NCI-H2196 treated with DMSO at 0.1 percent for 48 hours (cell line): ENCODE data around the gene MTOR.

ENCODE experiments used
- DNase-seq: peaks from one replicate; lab custom pipeline; 2025; ENCODE audit not compliant: unreplicated experiment; lab: John Stamatoyannopoulos, UW

The MTOR gene

DNA sequence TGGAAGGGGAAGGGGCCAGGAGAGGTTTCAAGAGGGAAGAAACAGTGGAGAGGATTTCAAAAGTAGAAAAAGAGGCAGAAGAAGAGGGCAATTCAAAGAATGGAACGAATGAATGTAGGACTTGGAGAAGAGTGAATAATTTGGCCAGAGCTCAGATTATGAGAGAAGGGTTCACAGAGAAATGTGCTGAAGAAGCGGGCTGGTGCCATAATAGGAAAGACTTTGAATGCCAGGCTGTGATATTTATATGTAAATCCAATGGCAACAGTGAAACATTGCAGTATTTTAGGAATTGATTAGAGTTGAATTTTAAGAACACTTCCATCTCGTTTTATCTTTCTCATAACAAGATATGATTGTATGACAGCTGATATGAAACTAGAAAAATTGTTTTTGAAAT, 109.2 kb downstream of the MTOR start:
- DNase-seq: no peak

DNA sequence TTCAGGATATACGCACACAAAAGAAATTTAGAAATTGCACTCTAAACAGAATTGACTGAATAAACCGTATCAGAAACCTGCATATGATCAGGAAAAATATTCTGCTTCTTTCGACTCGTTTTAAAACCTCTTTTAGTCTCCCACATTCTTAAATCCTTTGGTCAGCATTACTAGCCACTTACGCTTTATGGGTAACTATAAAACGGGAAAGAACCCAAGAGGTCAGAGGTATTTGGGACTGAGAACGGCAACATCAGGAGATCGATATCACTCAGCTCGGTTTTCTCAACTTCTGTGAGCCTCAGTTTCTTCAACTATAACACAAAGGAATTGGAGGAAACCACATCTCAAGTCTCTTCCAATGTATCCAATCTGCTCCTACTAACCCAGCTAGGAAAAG, 109.6 kb downstream of the MTOR start:
- DNase-seq: no peak

DNA sequence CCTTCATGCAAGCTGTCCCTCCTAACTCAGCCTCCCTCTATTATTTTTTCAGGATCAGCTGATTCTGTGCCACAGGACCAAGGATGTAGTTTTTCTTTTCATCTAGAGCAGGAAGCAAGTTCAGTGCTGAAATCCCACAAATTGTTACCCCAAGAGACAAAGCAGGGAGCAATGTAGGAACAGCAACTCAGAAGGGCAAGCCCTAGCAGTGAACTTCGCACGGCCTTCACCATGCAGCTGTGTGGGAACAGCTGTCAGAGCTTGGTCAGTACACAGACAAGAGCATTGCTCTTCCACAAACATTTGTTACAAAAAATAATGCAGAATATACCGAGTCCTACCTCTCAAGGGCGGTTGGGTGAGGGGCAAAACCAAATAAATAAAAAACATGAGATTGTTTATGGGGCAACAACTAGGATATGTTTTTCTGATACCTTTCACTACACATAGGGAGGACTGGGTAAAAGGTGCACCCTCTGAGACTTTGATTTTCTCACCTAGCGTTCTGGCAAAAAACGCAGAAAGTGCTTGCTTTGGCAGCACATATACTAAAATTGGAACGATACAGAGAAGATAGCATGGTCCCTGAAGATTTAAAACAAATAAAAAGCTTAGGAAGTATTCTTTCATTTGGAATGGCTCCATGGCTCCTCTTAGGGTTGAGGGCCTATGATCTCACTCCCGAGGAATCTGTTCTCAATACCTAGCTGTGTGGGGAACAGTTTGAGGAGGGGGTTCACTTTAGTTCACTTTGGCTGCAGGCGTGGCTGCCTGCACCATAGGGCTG, 110.3 kb downstream of the MTOR start:
- no peak for DNase-seq

DNA sequence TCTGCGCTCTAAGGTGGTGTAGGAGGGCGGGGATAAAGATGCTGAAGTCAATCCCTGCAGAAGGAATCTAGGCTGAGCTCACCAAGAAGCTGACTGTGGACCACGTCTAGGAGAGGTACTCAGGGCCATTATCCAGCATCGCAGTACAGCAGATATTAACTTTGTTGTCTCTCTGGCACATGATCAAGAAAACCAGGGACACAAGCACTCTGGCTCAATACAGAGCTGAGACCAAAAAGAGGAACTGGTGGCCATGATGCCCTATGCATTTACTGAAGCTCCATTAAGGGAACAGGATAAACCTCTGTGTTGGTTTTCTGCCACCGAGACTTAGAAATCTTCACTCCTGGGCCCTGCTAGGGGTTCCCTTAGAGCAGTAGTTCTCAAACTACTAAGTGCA, 111.2 kb downstream of the MTOR start:
- no peak for DNase-seq

DNA sequence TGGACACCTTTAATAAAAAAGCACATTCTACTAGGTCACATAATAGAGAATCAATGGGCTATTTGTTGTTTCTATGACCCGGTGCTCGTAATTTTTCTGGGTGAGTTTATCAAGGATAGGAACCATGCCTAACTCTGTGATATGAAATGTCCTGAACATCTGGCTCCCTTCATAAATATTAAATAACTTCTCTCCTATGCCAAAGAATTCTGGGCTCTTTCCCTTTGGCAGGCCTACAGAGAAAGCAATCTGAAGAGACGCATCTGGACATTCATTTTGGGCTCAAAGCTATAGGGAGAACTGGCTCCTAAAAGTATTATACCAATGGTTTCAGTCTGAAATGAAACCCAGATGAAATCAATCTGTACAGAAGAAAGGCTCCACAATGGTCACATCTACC, 112.0 kb downstream of the MTOR start:
- no peak for DNase-seq

DNA sequence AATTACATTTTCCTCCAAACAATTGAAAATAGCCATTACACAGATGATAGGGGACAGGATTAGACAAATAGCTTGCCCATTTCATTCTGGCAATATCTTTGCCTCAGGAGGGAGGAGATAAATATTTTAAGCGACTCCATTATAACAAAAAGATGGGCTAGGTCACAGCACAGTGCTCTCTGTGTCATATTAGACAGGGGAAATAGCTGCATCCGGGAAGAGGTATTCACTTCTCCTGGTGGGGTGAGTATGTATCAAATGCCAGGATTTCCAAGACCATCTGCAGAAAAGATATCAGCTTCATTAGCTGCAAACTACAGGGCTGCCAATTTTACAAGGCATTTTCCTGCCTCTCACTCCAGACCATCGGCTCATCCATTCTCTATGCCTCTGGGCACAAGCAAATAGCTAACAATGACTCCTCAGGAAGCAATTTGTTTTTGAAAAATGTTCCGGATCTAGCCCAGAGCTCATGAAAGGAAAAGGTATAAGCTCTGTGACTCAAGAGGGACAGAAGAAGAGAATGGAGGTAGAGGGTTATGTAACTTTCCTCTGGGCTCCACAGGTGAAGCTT, 115.1 kb downstream of the MTOR start:
- no peak for DNase-seq

DNA sequence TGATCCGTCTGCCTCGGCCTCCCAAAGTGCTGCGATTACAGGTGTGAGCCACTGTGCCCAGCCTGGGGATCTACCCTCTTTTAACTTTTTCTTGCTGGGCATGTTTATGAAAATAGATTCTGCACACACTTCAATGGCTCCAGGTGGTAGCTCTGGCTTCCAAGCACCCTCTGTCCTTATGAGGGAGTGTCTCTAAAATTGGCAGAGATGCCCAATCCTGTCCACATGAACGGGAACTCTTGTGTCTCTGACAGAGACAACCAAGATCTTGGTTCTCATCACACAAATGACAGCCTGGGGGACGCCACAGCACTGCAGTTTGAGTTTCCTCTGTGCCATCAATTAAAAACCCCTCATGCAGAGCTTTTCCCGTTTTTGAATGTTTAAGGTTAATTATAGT, 116.6 kb downstream of the MTOR start:
- no peak for DNase-seq

DNA sequence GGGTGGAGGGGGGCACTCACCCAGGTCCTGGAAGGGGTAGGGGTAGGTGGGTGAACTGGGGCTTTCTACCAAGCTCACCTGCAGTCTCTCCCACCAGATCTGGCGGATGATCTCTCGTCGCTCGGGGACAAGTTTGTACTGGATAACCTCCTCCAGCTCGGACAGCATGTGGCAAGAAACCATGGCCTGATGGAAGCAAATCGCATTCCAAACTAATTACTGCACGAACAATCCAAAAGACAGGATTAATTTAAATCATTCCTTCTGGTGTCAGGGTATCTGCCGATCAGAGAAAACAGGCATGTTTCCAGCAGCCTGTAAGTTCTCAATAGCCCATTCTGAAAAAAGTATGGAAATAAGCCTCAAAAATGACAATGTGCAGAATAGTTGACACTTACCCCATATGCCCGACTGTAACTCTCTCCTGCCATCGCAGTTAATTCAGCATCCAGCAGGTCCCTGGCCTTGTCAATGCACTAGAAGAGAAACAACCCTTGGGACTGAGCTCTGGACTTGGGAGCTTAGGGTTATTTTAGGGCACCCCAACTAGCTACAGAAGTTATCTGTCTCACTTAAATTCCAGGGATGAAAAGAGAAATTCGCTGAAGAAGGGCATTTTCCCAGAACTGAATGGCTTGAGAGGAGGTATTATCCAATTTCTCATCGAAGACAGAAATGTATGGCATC, 117.6 kb downstream of the MTOR start:
- DNase-seq: no peak

DNA sequence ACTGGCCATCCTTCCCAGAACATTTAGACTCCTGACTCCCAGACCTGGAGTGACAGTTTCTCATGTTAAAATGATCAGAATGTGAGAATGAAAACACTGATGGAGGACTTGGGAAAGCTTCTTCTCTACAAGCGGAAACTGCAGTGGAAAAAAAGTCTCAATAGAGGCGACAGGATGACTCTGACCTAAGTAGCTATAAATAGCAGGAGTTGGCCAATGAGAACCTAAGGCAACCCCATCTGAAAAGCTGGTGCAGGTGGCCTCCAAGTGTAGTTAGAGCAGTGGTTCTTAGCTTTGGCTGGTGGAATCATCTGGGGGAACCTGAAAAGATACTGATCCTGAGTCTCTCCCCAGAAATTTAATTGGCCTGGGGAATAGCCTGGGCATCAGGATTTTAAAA, 118.4 kb downstream of the MTOR start:
- DNase-seq: no peak

DNA sequence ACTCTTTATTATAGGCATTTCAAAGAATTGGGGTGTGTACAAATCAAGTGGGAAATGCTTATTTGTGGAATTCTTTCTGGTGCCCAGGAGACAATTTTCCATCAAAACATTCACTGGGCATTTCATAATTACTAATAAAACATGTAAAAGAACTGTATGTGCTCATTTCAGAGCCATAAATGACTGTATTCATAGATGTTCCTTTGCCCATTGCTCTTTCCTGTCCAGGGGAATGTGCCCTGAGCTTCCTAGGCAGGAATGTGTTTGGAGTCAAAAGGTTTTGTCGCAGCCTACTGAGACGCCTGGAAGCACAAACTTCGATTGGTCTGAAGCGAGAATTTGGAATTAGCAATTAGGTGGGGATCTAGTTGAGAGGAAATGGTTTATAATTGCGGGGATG, 119.0 kb downstream of the MTOR start:
- no peak for DNase-seq

DNA sequence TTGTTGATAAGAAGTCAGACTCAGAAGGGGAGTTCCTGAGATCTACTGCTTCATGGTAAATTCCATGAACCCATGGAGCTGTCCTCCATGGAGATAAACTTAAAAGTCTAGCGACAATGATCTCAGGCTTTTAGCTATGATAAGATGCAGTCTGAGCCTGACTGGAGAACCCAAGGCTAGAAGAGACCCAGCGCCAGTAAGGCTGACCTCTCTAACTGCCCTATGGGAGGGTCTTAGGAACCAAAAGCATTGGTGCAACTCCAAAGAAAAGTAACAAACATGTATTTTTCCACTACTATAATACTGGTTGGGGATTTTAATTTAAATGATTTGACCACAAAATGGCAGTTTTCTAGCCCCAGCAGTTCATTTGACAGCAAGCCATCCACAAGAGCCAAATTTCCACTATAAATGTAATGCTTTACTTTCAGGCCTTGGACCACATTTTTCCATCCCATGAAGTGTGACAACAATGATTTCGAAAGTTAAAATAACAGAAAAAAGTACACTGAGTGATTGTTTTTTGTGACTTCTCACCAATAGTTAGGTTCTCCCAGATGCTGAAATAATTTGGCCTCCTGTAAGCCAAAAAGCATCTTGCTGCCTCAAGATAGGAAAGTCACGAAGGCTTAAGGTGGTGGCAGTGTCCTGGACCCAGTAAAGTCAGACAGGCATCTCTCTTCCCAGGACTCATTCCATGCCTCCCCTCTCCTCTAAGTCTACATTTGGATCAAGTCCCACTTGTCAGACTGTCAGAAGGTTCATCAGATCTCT, 119.5 kb downstream of the MTOR start:
- DNase-seq: no peak

DNA sequence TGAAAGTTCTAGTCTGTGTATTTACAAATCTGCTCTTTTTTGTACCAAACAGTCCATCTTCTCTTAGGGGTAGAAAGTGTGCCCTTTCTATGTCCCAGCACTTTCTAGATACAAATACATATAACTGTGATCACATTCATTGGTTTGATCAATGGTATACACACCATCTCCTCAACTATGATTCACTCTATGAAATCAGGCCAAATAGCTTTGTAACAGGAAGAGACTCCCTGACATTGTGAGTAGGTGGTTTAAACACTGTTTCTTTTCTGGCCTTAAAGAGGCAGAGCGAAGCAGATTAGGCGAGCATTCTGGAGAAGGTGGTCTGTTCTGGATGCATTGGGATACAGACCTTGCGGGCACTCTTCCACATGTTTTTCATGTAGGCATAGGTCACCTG, 123.4 kb downstream of the MTOR start:
- DNase-seq: no peak

DNA sequence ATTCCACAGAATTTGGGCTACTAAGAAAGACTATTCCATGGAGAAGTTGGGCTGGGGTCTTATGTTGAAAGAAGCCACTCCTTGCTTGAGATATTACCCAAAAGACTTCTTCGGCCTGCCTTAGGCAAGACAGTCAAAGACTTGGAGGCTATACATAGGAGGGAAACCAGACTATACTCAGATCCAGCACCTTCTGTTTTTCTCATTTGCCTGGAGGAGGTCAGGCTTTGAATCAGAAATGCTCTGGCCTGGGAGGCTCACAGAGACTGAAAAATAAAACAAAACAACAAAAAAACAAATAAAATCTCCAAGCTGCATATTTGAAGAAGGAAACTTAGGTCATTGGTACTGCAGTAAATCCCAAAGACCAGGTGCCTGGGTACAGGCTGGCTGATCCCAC, 124.3 kb downstream of the MTOR start:
- no peak for DNase-seq

DNA sequence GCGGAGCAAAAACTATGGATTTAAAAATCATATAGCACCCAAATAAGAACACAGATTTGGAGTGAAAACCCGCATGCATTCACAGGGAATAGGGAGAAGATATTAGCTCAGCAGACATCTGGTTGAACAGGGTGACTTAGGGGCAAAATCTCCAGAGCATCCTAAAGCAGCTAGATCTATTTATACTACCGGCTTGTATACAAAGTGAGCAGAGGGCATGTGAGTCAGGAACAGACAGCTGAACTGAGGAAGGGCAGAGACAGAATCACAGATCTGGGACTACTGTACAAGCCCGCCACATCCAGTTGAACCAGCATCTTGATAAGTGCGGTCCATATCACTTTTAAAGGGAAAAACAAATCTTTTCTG, 127.5 kb downstream of the MTOR start:
- no peak for DNase-seq

DNA sequence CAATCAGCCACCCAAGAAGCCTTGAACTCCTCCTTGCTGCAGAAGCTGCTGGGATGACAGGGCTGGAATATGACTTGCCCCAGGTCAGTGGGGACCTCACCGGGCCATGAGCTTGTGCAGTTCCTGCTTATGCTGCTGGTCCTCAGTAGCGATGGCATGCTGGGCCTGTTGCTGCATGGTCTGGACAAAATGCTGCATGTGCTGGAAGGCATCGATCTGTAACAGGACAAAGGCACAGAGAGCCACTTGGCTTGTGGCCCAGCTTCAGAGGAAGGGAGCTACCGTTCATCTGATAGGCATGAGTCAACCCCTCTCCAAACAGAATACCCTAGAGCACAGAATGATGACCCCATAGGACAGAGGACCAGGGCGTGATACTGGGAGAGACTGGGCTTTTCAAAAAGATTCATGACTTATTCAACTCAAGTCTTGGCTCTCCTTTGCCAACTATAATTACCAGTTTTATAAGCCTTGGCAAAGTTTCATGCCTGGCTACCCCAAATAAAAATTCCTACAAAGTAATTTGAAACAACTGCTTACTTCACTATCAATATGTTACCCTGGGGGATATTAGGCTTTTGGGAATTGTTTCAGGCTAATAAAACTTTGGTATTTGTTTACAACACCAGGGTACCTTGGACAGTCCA, 128.0 kb downstream of the MTOR start:
- peak; percentile 47 for DNase-seq

DNA sequence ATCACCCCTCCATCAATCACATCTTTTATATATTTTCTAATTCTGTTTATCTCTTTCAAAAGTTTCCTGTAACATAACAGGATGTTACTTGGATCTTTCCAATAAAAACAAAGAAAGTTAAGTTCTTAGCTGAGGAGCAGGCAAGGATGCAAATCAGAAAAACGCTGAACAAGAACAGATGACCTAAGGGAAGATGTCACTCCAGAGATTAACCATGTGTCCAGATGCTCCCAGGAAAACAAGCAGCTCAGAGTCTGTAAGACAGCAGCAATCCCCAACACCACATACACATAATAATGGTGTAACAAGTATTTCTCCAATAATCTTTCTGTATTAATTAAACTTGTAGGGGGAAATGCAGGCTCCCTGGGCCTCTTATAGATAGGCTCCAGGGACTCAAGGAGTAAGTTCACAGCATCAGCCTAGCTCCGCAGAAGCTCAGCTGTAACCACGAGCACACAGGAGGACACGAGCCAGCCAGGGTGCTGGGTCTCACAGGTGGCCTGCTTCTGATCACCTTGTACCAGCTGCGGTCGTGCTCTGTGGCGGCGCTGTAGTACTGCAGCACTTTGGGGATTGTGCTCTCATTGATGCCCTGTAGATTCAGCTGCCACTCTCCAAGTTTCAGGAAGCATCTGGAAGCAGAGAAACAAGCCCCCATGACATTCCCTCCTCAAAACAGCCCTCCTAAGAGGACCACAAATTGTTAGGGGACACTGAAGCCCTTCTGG, 129.6 kb downstream of the MTOR start:
- no peak for DNase-seq

DNA sequence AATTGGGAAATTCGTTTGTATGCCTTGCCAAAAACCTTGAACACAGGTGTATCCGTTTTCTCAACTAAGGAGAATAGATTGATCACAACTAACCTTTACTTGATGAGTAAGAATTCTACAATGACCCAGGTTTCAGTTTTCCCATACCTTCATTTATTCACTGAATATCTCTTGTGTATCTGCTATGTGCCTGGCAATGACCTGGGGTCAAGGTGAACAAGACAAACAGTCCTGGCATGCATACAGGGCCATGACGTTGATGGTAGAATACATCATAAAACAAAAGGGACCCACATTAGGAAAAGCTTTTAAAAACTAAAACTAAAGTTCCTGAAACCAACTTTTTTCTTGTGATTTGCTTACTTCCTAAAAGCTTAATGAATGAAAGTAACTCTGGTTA, 130.5 kb downstream of the MTOR start:
- no peak for DNase-seq

DNA sequence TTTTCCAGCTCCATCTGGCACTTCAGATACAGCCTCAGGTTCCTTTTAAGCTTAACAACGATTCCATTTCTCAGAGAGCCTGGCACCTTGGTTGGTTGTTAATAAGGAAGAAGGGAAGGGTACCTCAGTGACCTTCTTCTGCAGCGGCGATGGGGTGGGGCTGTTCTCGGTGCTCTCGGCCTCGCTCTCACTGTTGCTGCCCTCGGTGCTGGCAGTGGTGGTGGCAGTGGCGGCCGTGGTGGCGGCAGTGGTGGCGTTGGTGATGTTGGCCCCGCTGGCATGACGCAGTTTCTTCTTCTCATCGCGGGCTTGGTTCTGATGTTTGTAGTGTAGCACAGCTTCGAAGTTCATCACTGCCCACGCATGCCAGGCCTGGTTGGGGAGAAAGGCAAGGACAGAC, 131.9 kb downstream of the MTOR start:
- no peak for DNase-seq

DNA sequence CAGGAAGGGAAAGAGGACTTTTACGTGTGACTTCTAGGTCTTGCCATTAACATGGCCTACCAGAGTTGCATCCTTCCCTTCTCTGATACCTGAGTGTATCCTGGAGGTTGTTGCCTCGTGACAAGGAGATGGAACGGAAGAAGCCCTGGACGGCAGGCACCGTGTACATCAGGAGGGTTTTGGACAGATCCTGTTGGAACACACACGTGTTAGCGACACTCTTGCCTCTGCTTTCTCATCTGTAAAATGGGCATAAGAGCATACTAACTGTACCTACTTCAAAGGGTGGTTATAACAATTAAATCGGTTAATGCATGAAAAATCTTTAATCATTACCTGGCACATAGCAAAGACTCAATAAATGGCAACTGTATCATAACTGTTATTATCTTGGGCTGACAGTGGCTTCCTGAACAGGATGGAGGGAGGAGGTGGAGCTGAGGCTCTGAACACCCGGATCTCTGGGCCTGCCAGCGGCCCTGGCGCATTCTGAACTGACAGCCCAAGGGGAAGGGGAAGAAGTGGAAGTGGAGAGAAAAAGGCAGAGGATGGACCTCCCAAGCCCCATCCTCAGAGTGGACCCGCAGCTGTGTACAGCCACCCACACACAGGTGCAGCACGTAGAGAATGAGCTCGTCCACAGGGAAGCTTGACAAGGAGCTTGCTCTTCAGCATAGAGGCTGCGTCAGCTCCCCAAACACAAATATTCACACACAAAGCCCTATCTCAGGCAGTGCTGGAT, 132.5 kb downstream of the MTOR start:
- DNase-seq: no peak

DNA sequence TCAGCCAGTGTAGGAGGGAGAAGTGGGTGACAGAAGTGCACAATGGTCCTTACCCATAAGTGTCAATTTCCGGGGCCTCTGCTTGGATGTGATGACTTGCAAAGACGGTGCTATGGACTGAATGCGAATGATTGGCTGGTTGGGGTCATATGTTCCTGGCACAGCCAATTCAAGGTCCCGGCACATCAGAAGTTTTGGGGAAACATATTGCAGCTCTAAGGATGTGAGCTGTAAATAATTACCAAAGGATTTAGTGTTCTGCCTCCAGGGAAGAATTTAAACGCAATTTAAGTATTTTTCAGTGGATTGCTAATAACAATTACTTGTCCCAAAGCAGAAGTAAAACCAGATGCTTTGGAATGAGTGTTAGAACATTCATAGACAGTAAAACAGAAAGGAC, 135.8 kb downstream of the MTOR start:
- no peak for DNase-seq
